ENCODE measurements around the gene KRT10.

GRCh38 chr17:40871316-40871715 is 48.9 kb upstream of the KRT10 start:
- TF ChIP-seq EZH2phosphoT487 (IDR thresholded peaks at IDR 0.05; ENCODE audit: borderline replicate concordance, low read length) = no peak
- no peak for TF ChIP-seq CTCF (conservative IDR thresholded peaks at IDR 0.05; ENCODE audit: low read depth, low read length)
